ENCODE data around the gene CNTNAP5.

The CNTNAP5 gene

DNA sequence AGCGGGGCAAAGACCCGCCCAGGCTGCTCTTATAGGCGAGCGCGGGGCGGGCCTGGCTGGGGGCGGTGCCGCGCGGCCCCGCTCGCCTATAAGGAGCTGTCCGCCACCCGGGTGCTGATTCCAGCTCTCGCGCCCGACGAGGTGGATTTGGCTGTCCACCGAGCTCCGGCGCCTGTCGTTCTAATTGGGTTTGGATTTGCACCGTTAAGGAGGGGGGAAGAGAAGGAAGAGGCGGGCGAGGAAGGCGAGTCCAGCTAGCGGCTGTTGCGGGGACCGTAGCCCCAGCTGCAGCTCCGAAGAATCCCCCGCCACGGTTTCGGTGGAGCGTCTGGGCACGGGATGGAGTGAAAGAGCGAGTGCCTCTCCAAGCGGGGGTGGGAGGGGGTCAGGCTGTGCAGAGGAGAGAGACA is at the start of gene CNTNAP5:
Gene CNTNAP5 (plus strand): TSS at position 117 of the 410 bp plus-strand sequence. CDS start 364 bp downstream, outside the sequence.
- peak; percentile 70 for DNase-seq

DNA sequence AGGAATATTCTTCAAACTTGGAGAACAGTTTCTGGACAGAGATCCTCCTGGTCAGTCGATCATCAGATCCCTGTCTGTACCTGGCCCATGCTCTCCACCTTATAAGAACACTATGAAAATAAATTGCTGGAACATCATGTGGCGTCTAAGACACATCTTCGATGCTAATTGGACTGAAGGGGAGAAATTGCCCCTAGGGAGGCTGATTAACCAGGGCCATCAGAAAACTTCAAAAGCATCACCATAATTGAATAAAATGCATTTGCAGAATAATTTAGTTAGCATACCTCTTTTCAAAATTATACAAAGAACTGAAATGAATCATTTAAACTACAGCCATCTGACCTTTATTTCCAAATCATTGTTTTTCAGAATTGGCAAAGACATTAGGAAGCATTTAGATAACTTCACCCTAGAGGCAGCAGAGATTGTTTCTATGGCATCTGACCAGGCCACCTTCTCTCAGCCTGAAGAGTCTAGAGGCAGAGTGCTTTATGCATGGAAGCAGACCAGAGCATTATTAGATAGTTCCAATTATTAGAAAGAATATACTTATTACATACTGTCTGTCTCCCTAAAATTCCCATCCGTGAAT is 48.9 kb upstream of the CNTNAP5 start:
- no peak for DNase-seq

DNA sequence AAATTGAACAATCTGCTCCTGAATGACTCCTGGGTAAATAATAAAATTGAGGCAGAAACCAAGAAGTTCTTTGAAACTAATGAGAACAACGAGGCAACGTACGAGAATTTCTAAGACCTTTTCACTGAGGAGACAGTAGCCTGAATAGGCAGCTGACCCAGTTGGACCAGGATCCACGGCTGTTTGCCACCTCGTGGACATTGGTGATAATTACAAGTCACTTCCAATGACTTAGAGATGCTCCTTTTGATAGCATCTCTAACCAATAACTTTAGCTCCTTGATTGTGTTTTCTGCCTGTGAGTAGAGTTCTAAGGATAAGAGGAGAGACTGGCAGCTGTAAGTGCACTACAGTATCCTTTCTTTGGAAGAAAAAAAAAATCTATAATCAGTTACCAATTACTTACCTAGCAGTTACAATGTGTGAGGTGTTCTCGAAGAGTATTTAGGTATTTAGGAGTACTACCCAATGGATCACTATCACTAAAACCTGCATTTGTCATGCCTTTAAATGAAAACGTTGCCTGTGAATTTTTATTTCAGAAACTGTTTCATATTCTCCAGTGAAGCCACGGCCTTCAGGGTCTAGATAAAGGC is 31.3 kb upstream of the CNTNAP5 start:
- no peak for DNase-seq

DNA sequence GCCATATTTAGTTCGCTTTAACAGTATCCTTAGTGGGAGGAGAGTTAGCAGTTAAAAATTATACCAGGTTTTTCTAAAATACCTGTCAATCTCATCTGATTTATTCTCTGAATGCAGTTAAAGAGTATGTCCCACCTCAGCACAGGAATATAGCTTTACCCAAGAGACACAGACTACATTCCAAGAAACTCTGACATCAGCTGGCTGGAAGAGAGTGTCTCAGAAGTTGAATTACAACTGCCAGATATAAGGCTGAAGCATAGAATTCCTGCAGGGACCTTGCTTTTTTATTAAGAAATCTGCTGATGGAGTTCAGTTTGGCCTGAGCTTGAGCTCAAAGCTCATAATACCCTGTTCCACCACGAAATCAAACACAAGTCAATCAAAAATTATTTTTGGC is 25.4 kb upstream of the CNTNAP5 start:
- DNase-seq = no peak

DNA sequence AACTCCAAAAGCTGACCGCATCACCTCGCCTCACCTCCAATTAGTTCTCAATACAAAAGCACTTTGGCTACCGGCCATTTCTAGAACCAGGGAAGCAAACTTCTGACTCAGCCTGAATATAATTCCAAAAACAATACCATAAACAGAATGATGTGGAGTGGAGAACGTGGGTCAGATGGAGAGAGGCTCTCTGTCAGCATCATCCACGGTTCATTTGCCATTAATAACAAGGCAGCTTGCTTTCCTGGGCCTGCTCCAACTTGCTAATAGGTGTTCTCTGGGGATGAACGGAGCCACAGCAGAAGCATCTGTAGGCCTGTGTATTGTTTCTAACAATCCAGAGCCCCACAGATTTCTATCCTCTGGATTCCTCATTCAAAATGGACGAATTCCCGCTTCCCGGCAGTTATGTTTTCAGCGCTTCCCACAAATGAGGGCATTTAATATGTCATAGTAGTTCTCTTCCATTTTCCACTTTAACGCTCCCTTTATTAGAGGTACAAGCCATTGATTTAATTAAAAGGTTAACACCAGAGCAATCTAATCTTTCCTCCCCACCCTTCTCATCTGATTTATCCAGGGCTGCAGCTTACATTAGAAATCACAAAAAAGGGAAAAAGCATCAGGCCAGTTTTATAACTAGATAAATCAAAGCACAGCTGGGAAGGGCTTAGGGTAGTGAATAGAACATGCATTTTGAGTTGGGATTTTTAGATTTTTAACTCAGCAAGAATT is 23.2 kb upstream of the CNTNAP5 start:
- peak; percentile 37 for DNase-seq

DNA sequence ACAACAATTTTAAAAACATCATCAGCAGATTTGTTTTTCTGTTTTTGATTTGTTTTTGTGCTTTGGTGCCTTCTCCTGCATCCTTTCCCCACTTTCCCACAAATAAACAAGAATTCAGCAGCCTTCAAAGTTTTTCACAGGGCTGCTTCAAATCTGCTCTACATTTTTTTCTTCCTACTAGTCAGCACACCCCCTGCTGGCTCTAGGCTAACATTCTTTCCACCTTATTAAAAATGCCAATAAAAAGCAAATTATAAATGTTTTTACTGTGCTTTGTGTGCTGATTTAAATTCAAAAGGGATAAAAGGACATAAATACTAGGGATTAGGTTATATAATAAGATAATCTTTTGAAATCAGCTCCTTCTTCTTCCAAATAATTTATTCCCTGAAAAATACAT is 6.2 kb upstream of the CNTNAP5 start:
- DNase-seq = no peak

DNA sequence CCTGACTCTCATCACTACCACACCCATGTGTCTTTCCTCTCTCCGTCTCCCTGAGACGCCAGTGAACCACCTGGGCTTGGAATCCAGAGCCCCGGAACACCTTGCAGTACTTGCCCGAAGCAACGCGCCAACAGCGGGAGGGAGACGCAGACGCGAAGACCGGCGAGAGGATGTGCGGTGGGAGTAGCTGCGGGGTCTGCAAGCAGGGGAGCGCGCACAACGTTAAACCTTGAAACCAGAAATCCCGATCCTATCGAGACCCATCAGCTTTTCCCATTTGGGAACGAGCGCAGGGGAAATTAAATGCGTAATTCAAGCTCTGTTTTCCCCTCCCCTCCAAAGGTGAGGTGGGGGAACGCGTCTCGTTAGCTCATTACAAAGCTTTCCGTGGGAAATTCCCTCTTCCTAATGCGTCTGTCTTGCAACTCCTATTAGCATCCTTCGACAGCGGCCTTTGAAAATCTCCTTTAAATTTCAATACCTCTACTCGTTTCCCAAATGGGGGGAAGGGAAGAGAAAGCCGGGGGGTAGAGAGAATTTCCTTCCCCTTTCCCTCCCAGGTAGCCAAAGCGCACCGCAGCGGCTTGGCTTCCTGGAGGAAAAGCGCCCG is 421 bp upstream of the CNTNAP5 start:
- no peak for DNase-seq

DNA sequence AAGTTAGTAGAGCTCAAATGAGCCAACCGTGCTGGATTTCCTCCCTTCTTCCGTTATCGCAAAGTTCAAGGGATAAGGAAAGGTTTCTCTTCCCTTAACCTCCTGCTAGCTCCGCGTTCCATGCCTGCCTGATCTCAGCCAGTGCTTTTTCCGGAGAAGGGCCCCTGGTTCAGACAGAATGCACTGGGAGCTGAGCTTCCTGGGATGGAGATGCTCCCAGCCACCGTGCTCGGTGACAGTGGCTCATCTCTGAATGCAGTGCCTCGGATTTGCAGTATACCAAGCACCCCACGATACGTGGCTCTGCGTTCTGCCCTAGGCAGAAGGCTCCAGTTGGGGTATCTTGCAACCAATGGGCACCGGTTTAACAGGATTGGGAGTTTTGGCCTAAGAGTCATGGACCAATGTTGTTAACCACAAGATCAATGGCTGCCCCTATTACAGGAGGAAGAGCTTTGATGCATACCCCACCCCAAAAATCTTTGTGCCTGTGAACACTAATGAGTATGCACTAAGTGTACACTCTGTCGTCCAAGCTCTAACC is 876 bp downstream of the CNTNAP5 start:
- no peak for DNase-seq

DNA sequence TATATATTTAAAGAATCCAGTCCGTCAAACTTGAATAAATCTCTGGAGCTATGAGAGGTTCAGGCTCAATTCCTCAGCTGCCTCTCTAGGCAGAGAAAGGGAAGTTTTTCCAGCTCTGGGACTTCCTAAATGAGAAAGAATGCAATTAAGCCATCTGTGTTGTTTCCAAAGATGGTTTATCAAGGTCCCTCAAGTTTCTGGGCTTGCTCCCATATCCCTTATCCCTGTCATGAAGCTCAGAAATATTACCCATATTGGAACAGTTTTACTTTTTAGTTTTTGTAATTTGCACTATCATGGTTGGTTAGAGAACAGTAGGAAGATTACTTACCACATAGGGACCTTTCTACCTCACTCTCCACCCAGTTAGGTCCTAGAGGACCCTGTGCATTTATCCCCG is 1.4 kb downstream of the CNTNAP5 start:
- no peak for DNase-seq

DNA sequence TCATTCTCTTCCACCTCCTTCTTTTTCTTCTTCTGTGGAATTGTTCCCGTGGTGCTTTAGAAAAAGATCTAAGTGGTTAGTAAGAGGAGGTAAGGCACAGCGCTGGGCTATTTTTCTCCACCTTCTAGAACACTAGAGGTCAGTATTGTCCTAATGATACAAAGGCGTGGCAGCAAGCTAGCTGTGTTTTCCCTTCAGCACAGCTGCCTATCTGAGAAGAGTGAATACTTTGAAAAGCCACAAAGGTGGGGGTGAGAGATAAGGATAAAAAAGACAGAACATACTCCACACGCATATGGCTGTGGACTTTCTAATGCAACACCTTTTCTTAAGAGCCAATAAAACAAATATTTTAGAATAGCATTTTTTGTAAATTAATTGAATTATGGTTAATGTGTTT is 2.1 kb downstream of the CNTNAP5 start:
- peak; percentile 75 for DNase-seq

DNA sequence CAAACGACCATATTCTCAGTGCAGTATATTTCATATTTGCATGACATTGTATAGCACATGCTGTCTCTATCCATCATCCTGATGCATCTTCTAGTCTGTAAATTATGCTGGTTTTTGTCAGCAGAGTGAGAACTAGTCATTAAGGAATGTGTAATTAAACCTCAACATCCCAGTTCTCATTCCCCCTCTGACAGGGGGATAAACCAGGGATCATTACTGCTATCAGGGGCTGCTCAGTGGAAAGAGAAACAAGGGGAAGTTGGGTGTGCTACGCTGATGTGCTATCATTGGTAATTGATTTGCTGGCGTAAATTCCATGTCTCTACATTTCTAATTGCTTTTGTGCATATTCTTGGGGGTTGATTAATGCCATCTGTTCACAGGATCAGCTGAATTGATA is 7.7 kb downstream of the CNTNAP5 start:
- DNase-seq = no peak

DNA sequence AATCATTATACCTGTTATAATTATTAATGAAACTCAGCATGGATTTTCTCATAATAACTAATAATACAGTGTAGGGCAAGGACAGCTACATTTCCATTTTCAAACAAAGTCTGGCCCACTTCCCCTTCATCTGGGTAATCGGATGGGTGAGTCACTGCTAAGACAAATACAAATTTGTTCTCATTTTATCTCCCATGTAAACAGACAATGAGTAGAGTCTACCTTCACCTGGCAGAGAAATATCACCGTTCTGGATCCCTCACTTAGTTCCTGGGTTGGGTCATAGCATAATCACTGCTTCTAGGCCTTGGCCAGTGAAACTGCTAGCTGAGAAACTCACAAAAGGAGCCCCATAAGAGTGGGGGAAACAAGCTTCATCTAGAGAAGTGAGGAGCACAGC is 9.2 kb downstream of the CNTNAP5 start:
- no peak for DNase-seq

DNA sequence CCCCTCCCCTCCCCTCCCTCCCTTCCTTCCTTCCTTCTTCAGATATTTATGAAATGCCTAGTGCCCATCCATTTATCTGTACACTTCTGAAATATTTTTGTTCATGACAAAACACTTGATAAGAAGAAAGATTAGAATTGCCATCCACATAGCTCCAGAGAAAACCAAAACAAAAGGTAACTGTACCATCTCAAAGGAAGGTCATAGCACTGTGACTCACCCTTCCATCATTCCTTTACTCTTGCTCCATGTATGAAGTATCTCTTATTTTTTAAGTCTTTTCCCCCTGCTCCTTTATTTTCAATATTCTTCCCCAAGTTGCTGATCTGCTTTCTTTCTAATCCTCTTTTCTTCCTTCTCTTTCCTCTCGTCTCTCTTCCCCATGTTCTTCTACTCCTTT is 9.9 kb downstream of the CNTNAP5 start:
- no peak for DNase-seq

DNA sequence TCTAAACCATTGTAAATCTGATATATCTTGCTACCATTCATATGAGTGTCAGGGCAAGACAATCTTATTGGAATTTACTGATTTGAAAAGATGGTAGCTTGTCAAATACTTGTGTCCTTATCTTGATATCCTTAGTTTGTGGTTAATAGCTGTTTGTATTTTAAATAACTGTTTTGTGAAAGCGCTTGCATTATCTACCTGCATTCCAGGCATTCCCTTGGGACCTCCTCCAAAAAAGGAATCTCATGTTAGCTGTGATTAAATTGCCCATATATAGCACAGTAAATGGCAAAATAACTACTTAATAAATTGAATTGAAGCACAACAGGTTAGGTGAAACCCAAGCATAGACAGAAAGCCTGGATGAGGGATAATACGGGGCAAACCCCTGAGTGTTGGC is 13.9 kb downstream of the CNTNAP5 start:
- no peak for DNase-seq

DNA sequence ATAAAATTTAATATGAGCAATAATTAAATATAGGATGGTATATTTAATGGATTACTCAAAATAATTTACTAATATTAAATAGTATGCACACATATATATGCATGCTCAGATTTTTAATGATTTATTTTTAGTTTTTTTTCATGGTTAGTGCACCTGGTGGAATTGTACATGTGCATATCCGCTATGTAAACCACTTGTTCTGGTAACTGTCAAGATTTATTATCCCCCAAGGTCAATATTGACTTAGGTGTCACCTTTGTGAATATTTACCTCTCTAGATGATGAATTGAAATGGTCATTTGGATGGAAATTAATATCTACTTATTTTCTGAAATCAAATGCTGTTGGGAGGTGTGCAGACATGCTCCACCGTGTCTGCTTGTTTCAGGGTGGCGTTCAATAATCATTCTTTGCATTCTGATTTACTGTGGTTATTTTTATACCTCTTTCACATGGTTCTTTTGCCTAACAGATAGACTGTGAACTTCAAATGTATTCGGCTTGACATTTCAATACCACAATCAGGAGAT is 14.7 kb downstream of the CNTNAP5 start:
- peak; percentile 62 for DNase-seq

DNA sequence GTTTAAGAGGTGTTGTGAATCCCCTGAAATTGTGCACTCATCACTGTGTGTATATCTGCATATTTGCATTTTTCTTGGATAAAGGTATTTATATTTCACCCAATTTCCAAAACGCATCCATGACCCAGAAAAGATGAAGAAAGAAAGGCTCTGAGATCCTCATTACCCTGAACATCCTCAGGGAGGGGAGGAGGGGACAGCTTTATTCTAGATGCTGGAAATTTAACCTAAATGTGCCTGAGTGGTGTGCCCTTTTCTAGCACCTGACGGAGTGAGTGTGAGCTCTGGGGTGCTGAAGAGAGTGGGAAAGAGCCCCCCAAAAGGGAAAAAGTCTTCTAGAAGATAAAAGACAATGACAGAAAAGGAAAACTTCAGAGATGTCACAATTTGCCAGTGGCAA is 20.8 kb downstream of the CNTNAP5 start:
- DNase-seq = no peak

DNA sequence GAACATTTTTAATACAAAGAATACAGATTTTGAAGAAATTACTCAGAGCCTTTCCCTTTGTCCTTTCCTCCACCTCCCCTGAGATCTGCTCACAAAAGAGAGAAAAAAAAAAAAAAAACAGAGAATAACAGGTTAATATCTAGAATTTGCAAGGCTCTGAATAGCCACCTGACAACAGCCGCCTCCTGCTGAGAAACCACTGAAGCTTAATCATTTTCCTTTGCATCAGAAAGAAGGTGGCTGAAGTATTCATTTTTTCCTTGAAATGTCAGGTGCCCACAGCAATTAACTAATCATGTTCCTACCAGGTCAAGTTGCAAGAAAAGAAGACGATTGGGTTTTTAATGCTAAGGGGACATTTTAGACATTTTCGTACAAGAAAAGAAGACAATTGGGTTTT is 21.2 kb downstream of the CNTNAP5 start:
- DNase-seq = no peak

DNA sequence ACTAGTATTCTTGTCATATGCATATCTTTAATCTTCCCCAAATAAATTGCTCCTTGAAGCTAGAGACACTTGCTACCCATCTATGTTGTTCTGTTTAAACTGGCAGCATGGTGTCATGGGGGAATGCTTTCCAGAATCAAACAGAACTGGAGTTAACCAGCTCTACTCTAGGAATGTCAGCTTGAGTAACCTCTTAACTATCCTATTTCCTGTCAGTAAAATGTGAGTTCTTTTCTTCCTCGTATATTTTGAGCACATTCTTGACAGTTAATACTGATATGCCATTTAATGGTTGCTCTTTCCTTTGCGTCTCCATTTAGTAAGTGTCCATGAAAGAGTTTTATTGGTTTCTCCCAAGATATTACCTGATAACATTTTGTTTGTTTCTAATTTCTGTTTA is 23.0 kb downstream of the CNTNAP5 start:
- DNase-seq = no peak

DNA sequence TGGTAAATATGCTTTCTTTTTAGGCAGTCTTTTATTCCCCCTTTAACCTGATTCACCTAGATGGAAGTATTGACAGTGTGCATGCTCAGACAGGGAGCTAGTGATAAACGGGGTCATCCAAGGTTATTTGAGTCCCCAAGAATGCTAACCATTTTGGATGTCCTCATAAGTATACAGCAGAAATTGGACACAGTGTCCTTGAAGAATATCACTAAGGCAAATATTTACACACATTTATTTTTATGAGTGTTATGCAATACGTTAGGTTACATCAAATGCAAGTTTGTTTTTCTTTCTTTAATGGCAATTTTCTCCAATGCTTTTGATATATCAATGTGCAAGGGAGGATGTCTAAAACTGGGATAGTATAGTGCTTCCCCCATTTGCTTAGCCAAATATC is 23.6 kb downstream of the CNTNAP5 start:
- no peak for DNase-seq

DNA sequence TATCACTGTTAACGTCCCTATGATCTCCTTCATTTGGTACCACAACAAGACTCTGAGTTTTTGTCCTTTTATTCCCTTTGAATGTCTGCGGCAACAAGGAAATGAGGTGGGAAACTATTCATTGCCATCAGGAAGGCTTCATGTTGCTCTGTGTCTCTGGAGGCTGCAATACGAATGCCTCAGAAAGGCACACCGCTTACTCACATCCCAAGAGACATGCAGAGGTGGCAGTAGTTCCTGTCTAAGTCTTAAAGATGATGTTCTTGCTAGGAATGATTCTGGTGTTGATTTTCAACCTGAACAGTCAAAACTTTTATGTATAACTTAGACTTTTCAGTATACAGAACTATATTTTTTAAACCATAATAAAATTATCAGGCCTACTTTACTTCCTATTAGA is 24.0 kb downstream of the CNTNAP5 start:
- no peak for DNase-seq

DNA sequence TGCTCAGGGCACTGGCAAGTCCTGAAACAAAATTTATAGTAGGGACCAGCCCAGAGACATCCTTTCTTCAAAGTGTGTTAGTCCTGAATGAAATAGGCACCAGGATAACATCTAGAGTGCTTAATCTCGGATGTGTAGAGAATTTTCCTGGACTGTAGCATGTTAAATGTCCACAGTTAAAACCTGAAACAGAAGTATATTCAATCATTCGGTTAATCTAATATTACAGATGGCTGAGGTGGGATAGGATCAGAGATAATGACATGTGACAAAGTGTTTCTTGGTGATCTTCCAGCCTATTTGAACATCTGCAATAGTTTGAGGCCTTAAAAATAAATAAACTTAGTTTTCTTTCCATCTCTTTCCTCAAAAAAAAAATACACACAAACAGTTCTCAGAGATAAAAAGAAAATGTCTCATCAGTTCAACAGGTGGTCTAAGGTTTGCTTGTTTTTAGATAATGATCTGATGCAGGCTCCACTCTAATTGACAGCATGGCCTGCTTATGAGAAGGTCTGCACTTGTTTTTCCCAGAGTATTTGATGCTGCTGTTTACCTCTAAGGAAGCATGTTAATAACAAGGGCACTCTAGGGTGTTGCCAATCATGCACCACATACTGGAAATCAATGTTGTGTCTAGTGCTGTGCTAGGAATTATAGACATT is 25.9 kb downstream of the CNTNAP5 start:
- DNase-seq = no peak

DNA sequence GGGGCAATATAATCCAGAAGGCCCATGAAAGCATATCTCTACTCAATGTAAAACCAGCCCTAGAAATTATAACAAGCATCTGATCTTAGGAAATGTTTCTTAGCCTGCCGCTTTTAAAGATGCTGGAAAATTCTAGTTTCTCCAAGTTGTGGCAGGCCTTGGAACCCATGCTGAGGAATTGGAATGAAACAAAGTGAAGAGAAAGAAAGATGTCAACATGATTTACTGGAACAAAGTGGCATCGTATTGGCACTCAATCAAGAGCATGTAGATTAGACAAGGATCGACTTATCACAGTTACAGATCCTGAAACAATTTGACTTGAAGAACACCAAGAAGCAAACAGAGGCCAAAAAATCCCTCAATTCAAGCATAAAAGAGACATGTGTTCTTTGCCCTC is 28.7 kb downstream of the CNTNAP5 start:
- no peak for DNase-seq

DNA sequence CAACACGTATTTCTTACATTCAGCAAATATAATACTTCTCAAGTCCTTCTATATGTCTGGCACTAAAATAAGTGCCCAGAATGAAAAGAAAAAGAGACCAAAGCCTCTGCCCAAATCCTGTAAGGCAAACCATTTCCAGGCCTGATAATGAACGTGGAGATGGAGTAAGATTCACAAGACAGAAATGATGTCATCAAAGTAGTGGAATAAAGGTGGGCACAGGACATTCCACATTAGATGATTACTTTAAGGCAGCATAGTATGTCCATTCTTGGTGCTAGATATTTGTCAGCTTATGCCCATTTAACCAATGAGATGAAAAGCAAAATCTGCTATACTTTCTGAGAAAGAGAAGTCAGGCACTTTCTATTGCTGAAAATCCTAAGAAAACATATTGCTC is 38.5 kb downstream of the CNTNAP5 start:
- no peak for DNase-seq
